Globus pallidus (tissue), 1 donor: ENCODE measurements around the gene TUBA1B.
A peak's percentile ranks its signal among the peaks of the same experiment; 100 is the strongest.
"Not testable (repeated sequence)": the region's sequence is repeated elsewhere in the genome, so short reads cannot be mapped to it uniquely, and the experiment has no call there.

Source experiments
- DNase-seq: peaks from one replicate; pipeline ENCODE4 v3.0.0-alpha.2; 2015; ENCODE audit warnings: low spot score

Gene TUBA1B

GRCh38 chr12:49131051-49131893, at the start of gene TUBA1B:
TUBA1B (minus strand) TSS chr12:49131395; CDS start chr12:49131300, 95 bp downstream.
- DNase-seq = peak; percentile 93

- no peak for DNase-seq
Measured at GRCh38 chr12:49174218-49174617, 43.0 kb upstream of the TUBA1B start.

- no peak for DNase-seq
Measured at GRCh38 chr12:49170924-49171323, 39.7 kb upstream of the TUBA1B start.

- DNase-seq = no peak
Measured at GRCh38 chr12:49165114-49165513, 33.9 kb upstream of the TUBA1B start.

GRCh38 chr12:49161901-49162300, 30.7 kb upstream of the TUBA1B start:
- DNase-seq = not testable (repeated sequence)

- no peak for DNase-seq
Measured at GRCh38 chr12:49161092-49161795, 30.0 kb upstream of the TUBA1B start.

DNA sequence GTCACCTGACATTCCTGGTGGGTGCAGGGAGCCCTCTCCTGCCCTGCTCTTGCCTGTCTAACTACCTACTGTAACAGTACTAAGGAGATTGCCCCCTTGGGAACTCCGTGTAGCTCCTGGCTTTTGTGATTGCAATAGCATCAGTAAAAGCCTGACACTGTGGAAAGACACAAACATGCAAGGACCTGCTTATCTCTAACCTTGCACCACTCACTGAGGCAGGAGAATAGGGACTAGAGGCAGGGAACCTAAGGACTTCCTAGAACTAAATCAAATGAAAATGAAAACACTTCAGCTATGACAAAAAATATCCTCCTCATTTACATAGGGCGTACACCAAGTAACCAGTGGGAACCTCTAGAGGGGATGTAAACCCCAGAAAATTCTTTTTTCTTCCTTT, 29.2 kb upstream of the TUBA1B start:
- DNase-seq = no peak

- no peak for DNase-seq
Measured at GRCh38 chr12:49154221-49154620, 23.0 kb upstream of the TUBA1B start.

DNA sequence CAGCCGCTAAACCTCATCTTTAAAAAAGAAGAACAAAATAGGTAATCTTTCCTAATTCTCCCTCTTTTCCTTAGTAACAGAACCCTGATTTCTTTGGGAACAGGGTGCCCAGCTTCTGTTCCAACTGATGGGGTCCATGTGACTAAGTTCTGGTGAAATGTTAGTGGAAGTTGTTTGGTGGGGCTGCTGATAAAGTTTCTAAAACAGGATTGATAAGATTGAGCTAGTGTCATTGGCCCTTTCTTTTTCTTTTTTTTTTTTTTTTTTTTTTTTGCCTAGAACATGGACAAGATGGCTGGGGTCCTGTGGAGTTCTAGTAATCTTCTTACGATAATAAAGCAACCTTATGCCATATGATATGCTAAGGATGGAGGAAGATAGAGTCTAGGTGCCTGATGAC, 16.2 kb upstream of the TUBA1B start:
- no peak for DNase-seq

GRCh38 chr12:49146406-49146805, 15.2 kb upstream of the TUBA1B start:
- no peak for DNase-seq

GRCh38 chr12:49144384-49144783, 13.2 kb upstream of the TUBA1B start:
- no peak for DNase-seq

DNA sequence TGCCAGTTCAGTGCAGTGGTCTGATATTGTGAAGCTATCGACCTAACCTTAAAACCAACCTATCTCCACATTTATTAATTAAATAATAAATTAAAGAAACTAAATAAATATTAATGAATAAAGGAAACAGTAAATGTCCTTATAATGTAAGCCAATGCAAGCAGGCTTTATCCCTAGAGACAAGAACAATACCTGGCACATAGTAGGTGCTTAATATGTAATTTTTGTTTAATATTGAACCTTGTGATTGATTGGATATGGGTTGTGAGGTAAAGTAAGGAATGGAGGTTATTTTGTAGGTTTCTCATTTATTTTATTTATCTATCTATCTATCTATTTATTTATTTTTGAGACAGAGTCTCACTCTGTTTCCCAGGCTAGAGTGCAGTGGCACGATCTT, 7.8 kb upstream of the TUBA1B start:
- no peak for DNase-seq

DNA sequence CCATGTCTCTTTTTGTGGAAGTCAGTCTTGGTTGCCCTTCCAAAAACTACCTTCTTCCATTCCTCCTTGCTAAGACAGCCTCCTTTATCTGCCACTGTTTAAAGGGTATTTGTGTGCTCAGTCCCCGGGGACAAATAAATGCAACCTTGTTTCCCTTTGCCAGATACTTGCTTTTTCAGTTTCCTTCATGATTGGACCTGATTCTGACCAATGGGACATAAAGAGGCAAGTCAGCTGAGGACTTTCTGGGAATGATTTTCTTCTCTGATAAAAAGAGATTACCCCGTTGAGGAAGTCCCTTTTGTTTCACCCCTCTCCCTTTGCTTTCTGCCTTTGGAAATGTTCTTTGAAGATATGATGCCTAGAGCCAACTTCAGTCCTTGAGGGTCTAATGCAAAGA, 7.4 kb upstream of the TUBA1B start:
- no peak for DNase-seq

GRCh38 chr12:49137476-49137875, 6.3 kb upstream of the TUBA1B start:
- DNase-seq = no peak

GRCh38 chr12:49136997-49137396, 5.8 kb upstream of the TUBA1B start:
- not testable (repeated sequence) for DNase-seq

DNA sequence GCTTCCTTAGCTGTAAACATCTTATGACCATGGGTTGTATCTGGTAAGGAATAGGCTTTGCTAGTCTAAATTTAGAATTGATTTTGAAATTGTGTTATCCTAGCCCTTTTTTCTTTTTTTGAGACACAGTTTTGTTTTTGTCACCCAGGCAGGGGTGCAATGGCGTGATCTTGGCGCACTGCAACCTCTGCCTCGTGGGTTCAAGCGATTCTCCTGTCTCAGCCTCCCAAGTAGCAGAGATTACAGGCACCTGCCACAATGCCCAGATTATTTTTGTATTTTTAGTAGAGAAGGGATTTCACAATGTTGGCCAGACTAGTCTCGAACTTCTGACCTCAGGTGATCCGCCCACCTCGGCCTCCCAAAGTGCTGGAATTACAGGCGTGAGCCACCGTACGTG, 2.4 kb upstream of the TUBA1B start:
- no peak for DNase-seq

GRCh38 chr12:49133014-49133413, 1.8 kb upstream of the TUBA1B start:
- peak; percentile 5 for DNase-seq

- DNase-seq = peak; percentile 41
Measured at GRCh38 chr12:49131894-49132461, 783 bp upstream of the TUBA1B start.

- peak; percentile 92 for DNase-seq
Measured at GRCh38 chr12:49130151-49131050, 794 bp downstream of the TUBA1B start.

- DNase-seq = peak; percentile 5
Measured at GRCh38 chr12:49129332-49130150, 1.7 kb downstream of the TUBA1B start.

DNA sequence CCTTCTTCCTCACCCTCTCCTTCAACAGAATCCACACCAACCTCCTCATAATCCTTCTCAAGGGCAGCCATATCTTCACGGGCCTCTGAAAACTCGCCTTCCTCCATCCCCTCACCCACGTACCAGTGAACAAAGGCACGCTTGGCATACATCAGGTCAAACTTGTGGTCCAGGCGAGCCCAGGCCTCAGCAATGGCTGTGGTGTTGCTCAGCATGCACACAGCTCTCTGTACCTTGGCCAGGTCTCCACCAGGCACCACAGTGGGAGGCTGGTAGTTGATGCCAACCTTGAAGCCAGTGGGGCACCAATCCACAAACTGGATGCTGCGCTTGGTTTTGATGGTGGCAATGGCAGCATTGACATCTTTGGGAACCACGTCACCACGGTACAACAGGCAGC, 3.2 kb downstream of the TUBA1B start:
- not testable (repeated sequence) for DNase-seq
